H1 (cell line): ENCODE measurements around the gene MS4A8. TPM values are rescaled to one million over a fixed set of nuclear protein-coding genes. Genes with fewer than 3 reads are reported as not detected.

Experiments
- CTCF ChIA-PET: fragments of 300-600 bp; sonication (Branson Sonifier 250); formaldehyde crosslinking; loops from one replicate; lab custom pipeline; 2021; ENCODE audit not compliant: partially characterized antibody; lab: Charles Lee
- POLR2A ChIA-PET: fragments of 300-600 bp; sonication (Branson Sonifier 250); formaldehyde crosslinking; loops from one replicate; lab custom pipeline; 2021; ENCODE audit warnings: inconsistent platforms; ENCODE audit not compliant: partially characterized antibody; lab: Charles Lee
- DNase-seq, 2 experiments: peaks; one replicate each; pipeline versions ENCODE4 v3.0.0 to v3.0.0-alpha.2; 2010 to 2022; ENCODE audit warnings: low spot score in 2 of 2, low read depth in 1 of 2, mixed read lengths in 1 of 2
- FAIRE-seq: peaks from 2 replicates; lab custom pipeline; 2011; peaks lifted over from hg19 to GRCh38; lab: Jason Lieb, UNC
- H2AFZ ChIP-seq: 2 replicates; pipeline ENCODE4 v1.8.1; 2012; ENCODE audit warnings: low read length, inconsistent platforms
- H2AK5ac ChIP-seq: 2 replicates; pipeline ENCODE4 v1.6.1; 2013; ENCODE audit warnings: low read depth, low read length
- H2BK120ac ChIP-seq: replicated peaks from 2 replicates; pipeline ENCODE3; 2013; ENCODE audit warnings: low read depth, low read length, inconsistent platforms
- H2BK12ac ChIP-seq: 2 replicates; pipeline ENCODE4 v1.6.1; 2013; ENCODE audit warnings: low read depth, low read length
- H2BK15ac ChIP-seq: 2 replicates; pipeline ENCODE4 v1.6.1; 2013; ENCODE audit warnings: low read length
- H2BK20ac ChIP-seq: 2 replicates; pipeline ENCODE4 v1.6.1; 2013; ENCODE audit warnings: low read length
- H2BK5ac ChIP-seq: 2 replicates; pipeline ENCODE4 v1.6.1; 2013; ENCODE audit warnings: low read depth, low read length
- H3K14ac ChIP-seq: 2 replicates; pipeline ENCODE4 v1.6.1; 2013; ENCODE audit warnings: inconsistent platforms; ENCODE audit not compliant: insufficient read length
- H3K18ac ChIP-seq: 2 replicates; pipeline ENCODE4 v1.6.1; 2013; ENCODE audit warnings: low read length; ENCODE audit errors: extremely low read depth
- H3K23ac ChIP-seq: 2 replicates; pipeline ENCODE4 v1.6.1; 2013; ENCODE audit warnings: inconsistent platforms; ENCODE audit not compliant: insufficient read length
- H3K23me2 ChIP-seq: 2 replicates; pipeline ENCODE4 v1.6.1; 2013; ENCODE audit warnings: low read depth, low read length
- H3K27ac ChIP-seq: 2 replicates; pipeline ENCODE4 v1.6.1; 2011; ENCODE audit warnings: low read depth, low read length, inconsistent platforms
- H3K27me3 ChIP-seq, 4 experiments: replicated peaks in 1 of 4; 1 replicate in 1 of 4; 2 replicates in 3 of 4; pipeline versions ENCODE4 v1.6.1 to v1.8.1; 2011 to 2013; ENCODE audit warnings: low read length in 3 of 4, mild to moderate bottlenecking in 3 of 4, inconsistent platforms in 2 of 4, mixed read lengths in 2 of 4, moderate library complexity in 1 of 4; ENCODE audit not compliant: control insufficient read depth in 3 of 4, insufficient read depth in 3 of 4; ENCODE audit errors: extremely low read depth in 1 of 4
- H3K36me3 ChIP-seq, 4 experiments: 2 replicates each; pipeline versions ENCODE4 v1.6.1 to v1.8.1; 2011 to 2013; ENCODE audit warnings: mild to moderate bottlenecking in 4 of 4, low read length in 3 of 4, moderate library complexity in 2 of 4, control low read depth in 1 of 4, inconsistent platforms in 1 of 4; ENCODE audit not compliant: insufficient read depth in 4 of 4, control insufficient read depth in 2 of 4
- H3K4ac ChIP-seq: replicated peaks from 2 replicates; pipeline ENCODE3; 2013; ENCODE audit warnings: low read length, low read depth, mixed read lengths, inconsistent platforms; ENCODE audit not compliant: insufficient read length
- H3K4me1 ChIP-seq, 4 experiments: replicated peaks in 1 of 4; 1 replicate in 1 of 4; 2 replicates in 3 of 4; pipeline versions ENCODE4 v1.6.1 to v1.8.1; 2011 to 2013; ENCODE audit warnings: low read length in 3 of 4, inconsistent platforms in 2 of 4, mixed read lengths in 1 of 4; ENCODE audit not compliant: insufficient read depth in 4 of 4, control insufficient read depth in 3 of 4
- H3K4me2 ChIP-seq, 2 experiments: 2 replicates each; pipeline versions ENCODE4 v1.6.1 to v1.8.1; 2011 to 2013; ENCODE audit warnings: low read depth in 2 of 2, low read length in 2 of 2, control low read depth in 1 of 2, inconsistent platforms in 1 of 2, mild to moderate bottlenecking in 1 of 2; ENCODE audit not compliant: insufficient read depth in 1 of 2
- H3K4me3 ChIP-seq, 4 experiments: fragments of 200-600, 300-600 bp in 1 of 4; sonication (generic), shearing (Covaris generic), sonication (Bioruptor Twin) in 1 of 4; 2 replicates each; pipeline versions ENCODE4 v1.5.1 to v1.8.1; 2011 to 2016; ENCODE audit warnings: low read length in 4 of 4, low read depth in 3 of 4, control low read depth in 2 of 4, inconsistent platforms in 2 of 4, mild to moderate bottlenecking in 2 of 4, mixed read lengths in 1 of 4, moderate library complexity in 1 of 4; ENCODE audit not compliant: insufficient read depth in 2 of 4; ENCODE audit errors: extremely low read depth in 1 of 4
- H3K56ac ChIP-seq: replicated peaks from 2 replicates; pipeline ENCODE3; 2013; ENCODE audit warnings: low read depth, mild to moderate bottlenecking, mixed read lengths, low read length, inconsistent platforms; ENCODE audit not compliant: insufficient read length
- H3K79me1 ChIP-seq: 2 replicates; pipeline ENCODE4 v1.6.1; 2013; ENCODE audit warnings: low read depth, low read length, control low read depth
- H3K79me2 ChIP-seq, 2 experiments: 2 replicates each; pipeline versions ENCODE4 v1.6.1 to v1.8.1; 2012 to 2013; ENCODE audit warnings: low read length in 2 of 2, mild to moderate bottlenecking in 2 of 2, inconsistent platforms in 1 of 2; ENCODE audit not compliant: insufficient read depth in 2 of 2, control insufficient read depth in 1 of 2
- H3K9ac ChIP-seq, 4 experiments: replicated peaks in 1 of 4; 1 replicate in 1 of 4; 2 replicates in 3 of 4; pipeline versions ENCODE4 v1.6.1 to v1.8.1; 2011 to 2013; ENCODE audit warnings: low read depth in 3 of 4, low read length in 3 of 4, control low read depth in 2 of 4, mild to moderate bottlenecking in 2 of 4, moderate library complexity in 2 of 4, inconsistent platforms in 1 of 4; ENCODE audit errors: extremely low read depth in 1 of 4
- H3K9me3 ChIP-seq, 2 experiments: 2 replicates each; pipeline versions ENCODE4 v1.6.1 to v1.8.1; 2012 to 2013; ENCODE audit warnings: mild to moderate bottlenecking in 2 of 2, moderate library complexity in 2 of 2, control low read depth in 1 of 2, inconsistent platforms in 1 of 2, low read depth in 1 of 2, low read length in 1 of 2, mixed read lengths in 1 of 2; ENCODE audit not compliant: insufficient read depth in 2 of 2
- H4K20me1 ChIP-seq, 2 experiments: replicated peaks in 1 of 2; 2 replicates each; pipeline versions ENCODE3 to v1.8.1; 2011 to 2013; ENCODE audit warnings: inconsistent platforms in 2 of 2, low read length in 2 of 2, mild to moderate bottlenecking in 1 of 2; ENCODE audit not compliant: insufficient read depth in 2 of 2, control insufficient read depth in 1 of 2
- H4K5ac ChIP-seq: 2 replicates; pipeline ENCODE4 v1.6.1; 2013; ENCODE audit warnings: low read length, low read depth, mixed read lengths, inconsistent platforms; ENCODE audit not compliant: insufficient read length
- H4K8ac ChIP-seq: 2 replicates; pipeline ENCODE4 v1.8.0; 2013; ENCODE audit warnings: mild to moderate bottlenecking, moderate library complexity, low read length, inconsistent platforms; ENCODE audit not compliant: insufficient read depth; ENCODE audit errors: extremely low read depth
- H4K91ac ChIP-seq: replicated peaks from 2 replicates; pipeline ENCODE3; 2013; ENCODE audit warnings: low read length, mixed read lengths, inconsistent platforms; ENCODE audit not compliant: insufficient read length
- RFX5 ChIP-seq: IDR thresholded peaks from 2 replicates; pipeline ENCODE4 v1.6.1; 2011; ENCODE audit warnings: low read depth, low read length, improper control_type of control experiment, borderline replicate concordance
- WGBS, 2 experiments: shearing (Covaris generic) in 1 of 2; methylation state at CpG; one replicate each; pipeline versions ENCODE4 v1.1.6 to v1.1.7; 2013 to 2015; ENCODE audit warnings: low lambda C conversion rate in 2 of 2, mixed read lengths in 2 of 2, inconsistent platforms in 1 of 2, low coverage in 1 of 2, missing lambda C conversion rate in 1 of 2; ENCODE audit not compliant: insufficient replicate concordance in 2 of 2, insufficient coverage in 1 of 2, insufficient read length in 1 of 2; ENCODE audit errors: extremely low coverage in 1 of 2, missing lambda C conversion rate in 1 of 2; 5-methylcytosine and 5-hydroxymethylcytosine counted together
- polyA plus RNA-seq, 7 experiments: library from polyadenylated mRNA; depleted of rRNA in 3 of 7; stranded (reverse) in 5 of 7; unstranded in 2 of 7; fragments of >200 nt in 5 of 7; fragments of 200-250 nt in 2 of 7; gene quantifications; 1 replicate in 5 of 7; 2 replicates in 1 of 7; 4 replicates in 1 of 7; pipeline versions ENCODE4 v1.2.1 to v1.2.3, GENCODE V29; 2011 to 2013; ENCODE audit warnings: missing spikeins in 2 of 7, mixed read lengths in 2 of 7
- total RNA-seq: library from RNA; stranded (reverse); fragmentation: NEBNext Ultra II Directional; extraction: Animal tissue kit (Norgen Biotek cat#: 25700); gene quantifications from 2 replicates; pipeline ENCODE4 v1.2.1, GENCODE V29; 2021

The MS4A8 gene
- total and polyA plus RNA-seq, 2 of the 8 experiments (the other 6 are each of a cell fraction or from before 2014, with no cell fraction given): not detected

DNA sequence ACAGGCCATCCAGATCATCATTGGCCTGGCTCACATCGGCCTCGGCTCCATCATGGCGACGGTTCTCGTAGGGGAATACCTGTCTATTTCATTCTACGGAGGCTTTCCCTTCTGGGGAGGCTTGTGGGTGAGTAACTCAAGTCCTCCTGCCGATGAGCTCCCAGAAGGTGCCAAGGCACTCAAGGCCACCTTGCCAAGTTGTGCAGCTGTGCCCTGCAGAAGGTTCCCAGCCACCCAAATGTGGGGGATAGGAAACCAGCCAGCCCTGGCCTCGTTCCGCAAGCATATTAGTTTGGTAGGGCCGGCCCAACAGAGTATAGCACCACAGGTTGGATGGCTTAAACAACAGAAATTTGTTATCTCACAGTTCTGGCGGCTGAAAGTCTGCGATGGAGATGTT lies 4.0 kb downstream of the MS4A8 start:
- no peak overlapping the region; the same call in 1 of the 2 replicates for H2AFZ ChIP-seq
- H3K56ac ChIP-seq: no peak overlapping the region
- H3K36me3 ChIP-seq: no peaks in the 10 kb centered on the region
- no peak overlapping the region for H4K91ac ChIP-seq
- no peak overlapping the region for H3K23ac ChIP-seq
- no peaks in the 10 kb centered on the region for H3K79me1 ChIP-seq
- no peak overlapping the region for H3K4me3 ChIP-seq
- no peak overlapping the region for H2AK5ac ChIP-seq
- no peak overlapping the region for H4K8ac ChIP-seq
- H3K4ac ChIP-seq: no peak overlapping the region
- no peaks in the 10 kb centered on the region for H3K27me3 ChIP-seq
- no peak overlapping the region for H3K27ac ChIP-seq
- FAIRE-seq: no peak
- H3K4me1 ChIP-seq: peaks cover 0 to 2% (median 0%) of the 10 kb centered on the region in 4 experiments; a peak in 3 of 7 replicates
- no peak overlapping the region for H3K4me2 ChIP-seq
- no peak overlapping the region for H3K18ac ChIP-seq
- H3K79me2 ChIP-seq: no peaks in the 10 kb centered on the region
- H2BK20ac ChIP-seq: no peak overlapping the region
- no peak overlapping the region for H3K9ac ChIP-seq
- H4K20me1 ChIP-seq: no peaks in the 10 kb centered on the region
- no peak overlapping the region for H2BK120ac ChIP-seq
- H2BK12ac ChIP-seq: no peak overlapping the region
- no peak for DNase-seq
- H4K5ac ChIP-seq: no peak overlapping the region
- ChIA-PET POLR2A (no interaction called here), CTCF (interaction anchor here (0.9 to 8.6 kb wide), 8 partner anchors 8 to 185 kb away, joined by 3 to 90 read pairs (median 6); no protein-coding TSS in a partner anchor)
- no peak overlapping the region for H2BK5ac ChIP-seq
- H3K23me2 ChIP-seq: peaks cover 2% of the 10 kb centered on the region; the same call in 1 of the 2 replicates
- H3K14ac ChIP-seq: no peak overlapping the region
- H2BK15ac ChIP-seq: no peak overlapping the region
- 94% methylated on average over 12 of the region's 12 CpGs; no CpG with 5 or more reads in 1 of the 2 experiments for WGBS, 2 experiments
- H3K9me3 ChIP-seq: no peaks in the 10 kb centered on the region
- no peak for TF ChIP-seq RFX5
